ENCODE measurements around the gene MRPS2. TPM values are rescaled to one million over a fixed set of nuclear protein-coding genes. Genes with fewer than 3 reads are reported as not detected.
A peak's percentile ranks its signal among the peaks of the same experiment; 100 is the strongest.

Gene MRPS2
- total and polyA plus RNA-seq, 10 donors, result 19.2 to 40.6 (median 30.5) TPM

GRCh38 chr9:135517407-135517822 is 16.9 kb downstream of the MRPS2 start:
- H3K4me3 ChIP-seq, result no peak overlapping the region
- H3K9me3 ChIP-seq, result no peaks in the 10 kb centered on the region
- TF ChIP-seq POLR2AphosphoS5 (IDR thresholded peaks at IDR 0.05) (no peak), POLR2A (IDR thresholded peaks at IDR 0.05) (no peak), CTCF (IDR thresholded peaks at IDR 0.05 in 8 of 11, conservative IDR thresholded peaks at IDR 0.05 in 3 of 11) (no peak)
- no peaks in the 10 kb centered on the region for H3K4me1 ChIP-seq
- peaks cover 0 to 43% (median 0%) of the 10 kb centered on the region in 7 donors for H3K27me3 ChIP-seq (replicated peaks in 1 of 7)
- DNase-seq, result peak; percentile 51
- intact Hi-C loops (cut with DNase I; ENCODE audit: low total_unique reads), result no loop called here
- 93 to 96% (median 96%) methylated on average over 24 of the region's 24 CpGs for WGBS, 5 donors
- H3K27ac ChIP-seq, result no peak overlapping the region
- no peaks in the 10 kb centered on the region for H3K36me3 ChIP-seq

GRCh38 chr9:135519179-135519971 is 18.9 kb downstream of the MRPS2 start:
- WGBS, 5 donors, result 90 to 95% (median 92%) methylated on average over 10 of the region's 10 CpGs
- Histone ChIP-seq H3K27me3 (replicated peaks in 1 of 7) (peaks cover 0 to 63% (median 5%) of the 10 kb centered on the region in 7 donors), H3K4me1 (peaks cover 0 to 9% (median 0%) of the 10 kb centered on the region in 6 donors), H3K9me3 (no peaks in the 10 kb centered on the region), H3K4me3 (no peak overlapping the region), H3K27ac (no peak overlapping the region), H3K36me3 (no peaks in the 10 kb centered on the region)
- TF ChIP-seq POLR2AphosphoS5 (IDR thresholded peaks at IDR 0.05) (no peak), CTCF (IDR thresholded peaks at IDR 0.05 in 8 of 11, conservative IDR thresholded peaks at IDR 0.05 in 3 of 11) (no peak), POLR2A (IDR thresholded peaks at IDR 0.05) (no peak)
- no peak for DNase-seq
- intact Hi-C loops (cut with DNase I; ENCODE audit: low total_unique reads), result no loop called here

GRCh38 chr9:135520916-135521607 is 20.6 kb downstream of the MRPS2 start, which contains the start of gene LCN1:
Gene LCN1 (plus strand): TSS chr9:135521440. CDS start chr9:135521498, 58 bp downstream.
- DNase-seq, result peak; percentile 47
- 81 to 93% (median 83%) methylated on average over 11 to 18 of the region's 18 CpGs for WGBS, 5 donors
- H3K36me3 ChIP-seq, result no peaks in the 10 kb centered on the region
- peaks cover 0 to 9% (median 0%) of the 10 kb centered on the region in 6 donors for H3K4me1 ChIP-seq
- intact Hi-C loops (cut with DNase I; ENCODE audit: low total_unique reads), result no loop called here
- peaks cover 0 to 61% (median 5%) of the 10 kb centered on the region in 7 donors for H3K27me3 ChIP-seq (replicated peaks in 1 of 7)
- no peak within 1 kb of the TSS for H3K4me3 ChIP-seq
- no peaks in the 10 kb centered on the region for H3K9me3 ChIP-seq
- no peak within 1 kb of the TSS for H3K27ac ChIP-seq
- TF ChIP-seq CTCF (IDR thresholded peaks at IDR 0.05 in 8 of 11, conservative IDR thresholded peaks at IDR 0.05 in 3 of 11), result no peak
- no peak for TF ChIP-seq POLR2A (IDR thresholded peaks at IDR 0.05)
- no peak for TF ChIP-seq POLR2AphosphoS5 (IDR thresholded peaks at IDR 0.05)

- no peak for DNase-seq
- WGBS, 5 donors, result 78 to 92% (median 83%) methylated on average over 10 to 11 of the region's 11 CpGs
- H3K9me3 ChIP-seq, result no peaks in the 10 kb centered on the region
- intact Hi-C loops (cut with DNase I; ENCODE audit: low total_unique reads), result no loop called here
- no peak overlapping the region for H3K27ac ChIP-seq
- H3K4me1 ChIP-seq, result peaks cover 0 to 9% (median 0%) of the 10 kb centered on the region in 6 donors
- no peak overlapping the region for H3K4me3 ChIP-seq
- no peak for TF ChIP-seq POLR2AphosphoS5 (IDR thresholded peaks at IDR 0.05)
- TF ChIP-seq CTCF (IDR thresholded peaks at IDR 0.05 in 8 of 11, conservative IDR thresholded peaks at IDR 0.05 in 3 of 11), result no peak
- TF ChIP-seq POLR2A (IDR thresholded peaks at IDR 0.05), result no peak
- no peaks in the 10 kb centered on the region for H3K36me3 ChIP-seq
- peaks cover 0 to 63% (median 5%) of the 10 kb centered on the region in 7 donors for H3K27me3 ChIP-seq (replicated peaks in 1 of 7)
These were observed 21.2 kb downstream of the MRPS2 start for GRCh38 chr9:135521608-135522095.

Measured in spleen (tissue), 11 donors.